IPS-15b (cell line): ENCODE data around the gene BCAR1.
A peak's percentile ranks its signal among the peaks of the same experiment; 100 is the strongest.
"Not testable (repeated sequence)": the region's sequence is repeated elsewhere in the genome, so short reads cannot be mapped to it uniquely, and the experiment has no call there.

ENCODE experiments used
- H3K27me3 ChIP-seq: one replicate; pipeline ENCODE4 v1.6.1; 2013; ENCODE audit warnings: low read length; ENCODE audit not compliant: control insufficient read depth, insufficient read depth
- H3K36me3 ChIP-seq: one replicate; pipeline ENCODE4 v1.6.1; 2013; ENCODE audit warnings: low read length; ENCODE audit not compliant: control insufficient read depth, insufficient read depth
- H3K4me1 ChIP-seq: one replicate; pipeline ENCODE4 v1.6.1; 2013; ENCODE audit warnings: mild to moderate bottlenecking, low read length; ENCODE audit not compliant: control insufficient read depth, insufficient read depth
- H3K4me3 ChIP-seq: one replicate; pipeline ENCODE4 v1.5.1; 2013; ENCODE audit warnings: low read depth, low read length
- H3K9ac ChIP-seq: one replicate; pipeline ENCODE4 v1.6.1; 2013; ENCODE audit warnings: low read depth, mild to moderate bottlenecking, low read length
- H3K9me3 ChIP-seq: one replicate; pipeline ENCODE4 v1.6.1; 2013; ENCODE audit warnings: mild to moderate bottlenecking, low read length; ENCODE audit not compliant: control insufficient read depth, insufficient read depth

The BCAR1 gene

DNA sequence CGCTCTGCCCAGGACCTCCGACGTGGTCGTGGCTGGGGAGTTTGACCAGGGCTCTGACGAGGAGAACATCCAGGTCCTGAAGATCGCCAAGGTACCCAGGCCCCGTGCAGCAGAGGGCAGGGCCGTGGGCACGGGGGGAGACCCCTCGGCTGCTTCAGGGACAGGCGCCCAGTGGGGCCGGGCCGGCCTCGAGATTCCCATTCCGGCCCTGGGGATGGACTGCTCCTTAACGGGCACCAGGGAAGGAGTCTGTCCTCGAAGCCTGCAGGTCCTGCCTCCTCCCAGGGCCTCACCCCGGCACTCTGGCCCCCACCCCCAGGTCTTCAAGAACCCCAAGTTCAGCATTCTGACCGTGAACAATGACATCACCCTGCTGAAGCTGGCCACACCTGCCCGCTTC is 28.3 kb downstream of the BCAR1 start:
- H3K4me3 ChIP-seq, H3K9ac ChIP-seq, H3K9me3 ChIP-seq, H3K27me3 ChIP-seq, H3K4me1 ChIP-seq, H3K36me3 ChIP-seq: not testable (repeated sequence)

GRCh38 chr16:75222271-75222783 is 29.1 kb downstream of the BCAR1 start:
- Histone ChIP-seq H3K36me3 (no peaks in the 10 kb centered on the region), H3K4me1 (no peaks in the 10 kb centered on the region), H3K27me3 (no peaks in the 10 kb centered on the region), H3K9ac (peak overlapping the region; percentile 24), H3K4me3 (no peak overlapping the region), H3K9me3 (no peaks in the 10 kb centered on the region)

DNA sequence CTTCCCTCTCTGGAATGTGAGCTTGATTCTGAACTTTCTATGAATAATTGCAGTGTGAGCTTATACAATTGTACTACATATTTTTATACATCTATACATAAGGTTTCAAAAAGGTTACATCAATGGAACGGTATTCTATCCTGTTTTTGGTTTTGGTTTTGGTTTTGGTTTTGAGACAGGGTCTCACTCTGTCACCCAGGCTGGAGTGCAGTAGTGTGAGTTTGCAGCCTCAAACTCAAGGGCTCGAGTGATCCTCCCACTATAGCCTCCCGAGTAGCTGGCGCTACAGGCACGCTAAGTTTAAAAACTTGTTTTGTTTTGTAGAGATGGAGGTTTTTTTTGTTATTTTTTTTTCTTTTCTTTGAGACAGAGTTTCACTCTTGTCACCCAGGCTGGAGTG is 31.6 kb downstream of the BCAR1 start:
- Histone ChIP-seq H3K9ac (no peak overlapping the region), H3K9me3 (no peaks in the 10 kb centered on the region), H3K27me3 (no peaks in the 10 kb centered on the region), H3K4me3 (no peak overlapping the region), H3K4me1 (no peaks in the 10 kb centered on the region), H3K36me3 (no peaks in the 10 kb centered on the region)

DNA sequence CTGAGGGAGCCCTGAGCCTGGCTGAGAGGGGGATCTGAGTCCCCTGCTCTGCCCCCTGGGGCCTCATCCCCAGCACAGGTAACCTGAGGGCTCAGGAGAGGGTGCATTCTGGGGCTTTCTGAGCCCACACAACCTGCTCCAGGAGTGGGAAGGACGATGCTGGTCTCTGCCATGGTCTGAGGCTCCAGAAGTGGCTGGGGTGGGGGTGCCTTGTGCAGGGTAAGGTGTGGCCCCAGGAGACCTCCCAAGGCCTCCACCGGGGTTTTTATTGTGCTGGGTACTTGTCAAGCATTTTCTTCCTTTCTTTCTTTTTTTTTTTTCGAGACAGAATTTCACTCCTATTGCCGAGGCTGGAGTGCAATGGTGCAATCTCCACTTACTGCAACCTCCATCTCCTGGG is 32.3 kb downstream of the BCAR1 start:
- H3K4me3 ChIP-seq, result no peak overlapping the region

DNA sequence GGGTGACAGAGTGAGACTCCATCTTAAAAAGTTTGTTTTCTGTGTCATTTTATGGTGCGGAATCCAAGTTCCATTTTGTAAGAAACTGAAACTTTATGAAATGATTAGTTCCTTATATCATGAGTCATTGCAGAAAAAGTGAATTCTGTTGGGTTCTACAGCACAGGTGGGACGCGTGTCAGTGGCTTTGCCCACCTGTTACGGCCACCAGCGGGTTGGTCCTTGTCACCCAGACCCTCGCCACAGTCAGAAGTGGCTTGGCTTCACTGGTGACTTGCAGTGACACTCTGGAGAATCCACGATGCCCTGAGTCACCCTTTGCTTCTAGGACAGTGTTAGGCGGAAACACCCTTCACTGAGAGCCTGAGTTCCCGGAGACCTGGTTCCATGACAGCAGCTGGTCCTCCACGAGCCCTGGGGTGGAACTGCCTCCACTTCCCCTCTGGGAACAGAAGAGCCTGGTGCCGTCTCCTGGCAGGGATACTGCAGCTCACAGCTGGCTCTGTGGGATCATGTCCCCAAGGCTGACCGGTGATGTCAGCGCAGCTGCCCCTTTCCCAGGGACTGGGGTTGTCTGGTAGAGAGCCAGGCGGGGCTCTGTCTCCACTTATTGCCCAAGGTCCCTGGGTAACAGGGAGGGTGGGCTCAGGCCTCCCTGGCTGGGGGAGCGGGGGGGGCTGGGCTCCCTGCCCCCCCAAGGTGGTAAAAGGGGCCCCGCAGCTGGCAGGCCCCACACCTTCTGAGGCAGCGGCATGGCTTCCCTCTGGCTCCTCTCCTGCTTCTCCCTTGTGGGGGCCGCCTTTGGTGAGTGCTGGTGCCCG is 33.0 kb downstream of the BCAR1 start, which contains the start of gene CTRB1:
CTRB1 (plus strand) TSS at position 733 of the 821 bp plus-strand sequence; CDS start at position 753, 20 bp downstream.
- H3K9ac ChIP-seq, result no peak within 1 kb of the TSS
- H3K36me3 ChIP-seq, result no peaks in the 10 kb centered on the region
- no peak within 1 kb of the TSS for H3K4me3 ChIP-seq
- no peaks in the 10 kb centered on the region for H3K9me3 ChIP-seq
- H3K4me1 ChIP-seq, result no peaks in the 10 kb centered on the region
- no peaks in the 10 kb centered on the region for H3K27me3 ChIP-seq

More for the DNA sequence above, 32.3 kb downstream of the BCAR1 start:
- Histone ChIP-seq H3K9me3 (no peaks in the 10 kb centered on the region), H3K9ac (no peak overlapping the region), H3K36me3 (no peaks in the 10 kb centered on the region), H3K27me3 (no peaks in the 10 kb centered on the region), H3K4me1 (no peaks in the 10 kb centered on the region)

GRCh38 chr16:75217389-75217851 is 34.0 kb downstream of the BCAR1 start:
- H3K4me3 ChIP-seq, result no peak overlapping the region
- H3K9me3 ChIP-seq, result no peaks in the 10 kb centered on the region
- no peaks in the 10 kb centered on the region for H3K4me1 ChIP-seq
- H3K9ac ChIP-seq, result no peak overlapping the region
- H3K36me3 ChIP-seq, result no peaks in the 10 kb centered on the region
- H3K27me3 ChIP-seq, result no peaks in the 10 kb centered on the region

GRCh38 chr16:75216576-75216975 is 34.8 kb downstream of the BCAR1 start:
- Histone ChIP-seq H3K4me3 (no peak overlapping the region), H3K9me3 (no peaks in the 10 kb centered on the region), H3K9ac (no peak overlapping the region), H3K27me3 (no peaks in the 10 kb centered on the region), H3K36me3 (no peaks in the 10 kb centered on the region), H3K4me1 (no peaks in the 10 kb centered on the region)

- Histone ChIP-seq H3K27me3 (no peaks in the 10 kb centered on the region), H3K4me3 (no peak overlapping the region), H3K36me3 (no peaks in the 10 kb centered on the region), H3K9ac (no peak overlapping the region), H3K9me3 (no peaks in the 10 kb centered on the region), H3K4me1 (no peaks in the 10 kb centered on the region)
Observed at GRCh38 chr16:75216127-75216526, 35.3 kb downstream of the BCAR1 start.

DNA sequence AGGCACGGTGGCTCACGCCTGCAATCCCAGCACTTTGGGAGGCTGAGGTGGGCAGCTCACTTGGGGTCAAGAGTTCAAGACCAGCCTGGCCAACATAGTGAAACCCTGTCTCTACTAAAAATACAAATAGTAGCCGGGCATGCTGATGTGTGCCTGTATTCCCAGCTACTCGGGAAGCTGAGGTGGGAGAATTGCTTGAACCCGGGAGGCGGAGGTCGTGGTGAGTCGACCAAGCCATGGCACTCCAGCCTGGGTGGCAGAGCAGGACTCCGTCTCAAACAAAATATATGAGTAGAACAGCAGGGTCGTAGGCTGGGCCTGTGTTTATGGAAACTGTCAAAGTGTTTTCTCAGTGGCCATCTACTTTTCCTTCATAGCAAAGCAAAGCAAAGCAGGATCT is 40.1 kb downstream of the BCAR1 start:
- not testable (repeated sequence) for H3K36me3 ChIP-seq, H3K4me3 ChIP-seq, H3K9me3 ChIP-seq, H3K4me1 ChIP-seq, H3K9ac ChIP-seq, H3K27me3 ChIP-seq

- H3K27me3 ChIP-seq, result no peaks in the 10 kb centered on the region
- no peak overlapping the region for H3K4me3 ChIP-seq
- H3K9me3 ChIP-seq, result no peaks in the 10 kb centered on the region
- no peak overlapping the region for H3K9ac ChIP-seq
- H3K4me1 ChIP-seq, result no peaks in the 10 kb centered on the region
- no peaks in the 10 kb centered on the region for H3K36me3 ChIP-seq
Observed at GRCh38 chr16:75209944-75210343, 41.5 kb downstream of the BCAR1 start.

DNA sequence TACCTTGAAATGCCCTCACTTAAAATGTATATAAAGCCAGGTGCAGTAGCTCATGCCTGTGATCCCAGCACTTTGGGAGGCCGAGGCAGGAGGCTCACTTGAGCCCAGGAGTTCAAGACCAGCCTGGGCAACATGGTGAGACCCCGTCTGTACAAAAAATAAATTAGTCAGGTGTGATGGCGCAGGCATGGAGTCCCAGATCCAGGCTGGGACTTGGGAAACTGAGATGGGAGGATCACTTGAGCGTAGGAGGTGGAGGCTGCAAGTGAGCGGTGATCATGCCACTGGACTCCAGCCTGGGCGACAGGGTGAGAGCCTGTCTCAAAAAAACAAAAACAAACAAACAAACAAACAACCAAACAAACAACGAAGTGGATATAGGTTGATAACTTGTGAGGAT is 41.9 kb downstream of the BCAR1 start:
- not testable (repeated sequence) for H3K9me3 ChIP-seq, H3K27me3 ChIP-seq, H3K36me3 ChIP-seq, H3K9ac ChIP-seq, H3K4me3 ChIP-seq, H3K4me1 ChIP-seq

DNA sequence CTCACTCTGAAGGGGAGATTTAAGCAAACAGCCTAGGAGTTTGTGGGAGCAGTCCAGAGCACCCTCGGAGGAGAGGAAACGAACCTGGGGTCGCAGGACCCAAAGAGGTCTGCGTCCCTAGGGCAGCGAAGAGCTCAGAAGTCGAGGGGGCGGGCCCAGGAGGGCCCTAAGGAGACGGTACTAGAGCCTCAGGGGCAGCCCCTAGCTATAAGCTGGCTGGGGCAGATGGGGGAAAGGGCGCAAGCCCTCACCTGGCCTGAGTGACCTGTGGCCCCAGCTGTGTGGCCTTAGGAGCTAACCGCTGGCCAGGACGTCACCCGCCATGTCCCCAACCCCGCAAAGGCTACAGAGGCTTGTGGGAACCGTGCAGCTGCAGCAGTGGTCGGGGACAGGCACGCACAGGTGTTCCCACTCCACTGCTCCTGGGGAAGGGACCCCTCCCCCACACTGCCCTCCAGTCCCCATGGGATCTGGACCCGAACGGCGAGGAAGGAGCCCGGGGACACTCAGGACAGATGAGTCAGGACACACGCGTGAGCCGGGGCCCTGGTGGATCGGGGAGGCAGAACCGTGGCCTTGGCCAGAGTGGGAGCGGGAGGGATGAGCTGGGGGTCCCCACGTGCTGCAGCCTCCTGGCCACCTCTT is 42.4 kb downstream of the BCAR1 start:
- Histone ChIP-seq H3K36me3 (no peaks in the 10 kb centered on the region), H3K4me1 (no peaks in the 10 kb centered on the region), H3K9me3 (no peaks in the 10 kb centered on the region), H3K4me3 (no peak overlapping the region), H3K27me3 (no peaks in the 10 kb centered on the region), H3K9ac (no peak overlapping the region)
